ENCODE results near the gene MGMT.

MGMT gene

GRCh38 chr10:129580901-129581300, 113.9 kb downstream of the MGMT start:
- Histone ChIP-seq H3K27ac (no peak overlapping the region), H3K4me3 (ENCODE audit: low read depth, low read length) (no peak overlapping the region), H3K36me3 (no peaks in the 10 kb centered on the region), H3K9me3 (ENCODE audit: severe bottlenecking) (peaks cover 3% of the 10 kb centered on the region), H3K27me3 (ENCODE audit: insufficient read depth, low read depth, severe bottlenecking) (no peaks in the 10 kb centered on the region)
- no peak for DNase-seq
- no peak for TF ChIP-seq CTCF (IDR thresholded peaks at IDR 0.05; ENCODE audit: low read depth, low read length)

GRCh38 chr10:129581827-129582411, 114.9 kb downstream of the MGMT start:
- Histone ChIP-seq H3K27me3 (ENCODE audit: insufficient read depth, low read depth, severe bottlenecking) (no peaks in the 10 kb centered on the region), H3K27ac (no peak overlapping the region), H3K9me3 (ENCODE audit: severe bottlenecking) (peaks cover 3% of the 10 kb centered on the region), H3K4me3 (ENCODE audit: low read depth, low read length) (no peak overlapping the region), H3K36me3 (no peaks in the 10 kb centered on the region)
- no peak for DNase-seq
- TF ChIP-seq CTCF (IDR thresholded peaks at IDR 0.05; ENCODE audit: low read depth, low read length), result no peak

DNA sequence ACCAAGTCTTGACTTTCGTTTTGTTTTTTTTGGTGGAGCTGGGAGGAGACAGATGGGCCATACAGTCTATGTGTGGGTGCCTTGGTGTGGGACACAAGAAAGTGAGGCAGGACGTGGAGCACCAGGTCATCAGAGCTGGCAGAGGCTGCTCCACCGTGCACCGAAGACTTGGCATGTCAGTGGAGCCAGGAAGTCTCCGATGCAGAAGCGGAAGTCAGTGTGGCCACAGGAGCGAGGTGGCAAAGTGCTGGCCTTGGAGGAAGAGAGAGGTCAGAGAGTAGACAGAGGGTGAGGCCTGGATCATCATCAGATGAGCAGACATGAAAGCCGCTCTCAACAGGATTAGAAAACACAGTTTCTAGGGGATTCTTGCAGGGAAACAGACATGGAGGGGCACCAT, 116.8 kb downstream of the MGMT start:
- Histone ChIP-seq H3K9me3 (ENCODE audit: severe bottlenecking) (peaks cover 3% of the 10 kb centered on the region), H3K27me3 (ENCODE audit: insufficient read depth, low read depth, severe bottlenecking) (no peaks in the 10 kb centered on the region)
- DNase-seq, result no peak

DNA sequence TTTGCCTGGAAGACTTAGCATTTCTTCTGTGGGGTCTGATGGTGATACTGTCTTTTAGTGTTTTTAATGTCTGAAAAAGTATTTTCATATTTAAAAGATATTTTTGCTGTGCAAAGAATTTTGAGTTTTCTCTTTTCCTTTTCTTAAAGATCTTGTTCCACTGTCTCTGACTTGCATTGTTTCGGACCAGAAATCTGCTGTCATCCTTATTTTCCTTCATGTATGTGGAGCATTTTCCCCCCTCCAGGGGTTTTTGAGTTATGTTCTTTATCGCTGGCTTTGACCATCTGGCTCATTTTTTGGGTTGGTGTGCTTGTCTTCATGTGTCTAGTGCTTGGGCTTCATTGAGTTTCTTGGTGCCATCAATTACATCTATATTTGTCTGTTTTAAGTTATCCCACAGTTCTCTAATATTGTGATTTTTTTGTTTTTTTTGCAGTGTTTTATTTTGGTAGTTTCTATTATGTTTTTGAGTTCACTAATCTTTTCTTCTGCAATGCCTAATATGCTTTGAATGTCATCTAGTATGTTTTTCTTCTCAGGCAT, 119.9 kb downstream of the MGMT start:
- no peak overlapping the region for H3K27ac ChIP-seq
- DNase-seq, result no peak
- no peak for TF ChIP-seq CTCF (IDR thresholded peaks at IDR 0.05; ENCODE audit: low read depth, low read length)
- H3K27me3 ChIP-seq (ENCODE audit: insufficient read depth, low read depth, severe bottlenecking), result no peaks in the 10 kb centered on the region
- H3K9me3 ChIP-seq (ENCODE audit: severe bottlenecking), result peaks cover 3% of the 10 kb centered on the region
- H3K36me3 ChIP-seq, result no peaks in the 10 kb centered on the region
- no peak overlapping the region for H3K4me3 ChIP-seq (ENCODE audit: low read depth, low read length)

More for the DNA sequence above, 116.8 kb downstream of the MGMT start:
- H3K27ac ChIP-seq, result no peak overlapping the region
- no peak for TF ChIP-seq CTCF (IDR thresholded peaks at IDR 0.05; ENCODE audit: low read depth, low read length)
- no peak overlapping the region for H3K4me3 ChIP-seq (ENCODE audit: low read depth, low read length)
- no peaks in the 10 kb centered on the region for H3K36me3 ChIP-seq

- Histone ChIP-seq H3K27ac (no peak overlapping the region), H3K9me3 (ENCODE audit: severe bottlenecking) (peaks cover 3% of the 10 kb centered on the region), H3K27me3 (ENCODE audit: insufficient read depth, low read depth, severe bottlenecking) (no peaks in the 10 kb centered on the region), H3K4me3 (ENCODE audit: low read depth, low read length) (no peak overlapping the region), H3K36me3 (no peaks in the 10 kb centered on the region)
- no peak for TF ChIP-seq CTCF (IDR thresholded peaks at IDR 0.05; ENCODE audit: low read depth, low read length)
- no peak for DNase-seq
Measured at GRCh38 chr10:129589546-129589945, 122.5 kb downstream of the MGMT start.

GRCh38 chr10:129593953-129594352, 126.9 kb downstream of the MGMT start:
- no peak overlapping the region for H3K27ac ChIP-seq
- H3K27me3 ChIP-seq (ENCODE audit: insufficient read depth, low read depth, severe bottlenecking), result no peaks in the 10 kb centered on the region
- TF ChIP-seq CTCF (IDR thresholded peaks at IDR 0.05; ENCODE audit: low read depth, low read length), result no peak
- H3K9me3 ChIP-seq (ENCODE audit: severe bottlenecking), result peaks cover 3% of the 10 kb centered on the region
- H3K4me3 ChIP-seq (ENCODE audit: low read depth, low read length), result no peak overlapping the region
- no peaks in the 10 kb centered on the region for H3K36me3 ChIP-seq
- no peak for DNase-seq
